HG02623 (cell line): Measurements from ENCODE around the gene OOEP.
"Not testable (repeated sequence)": the region's sequence is repeated elsewhere in the genome, so short reads cannot be mapped to it uniquely, and the experiment has no call there.

Experiments
- ATAC-seq: cut with Tn5 transposase; IDR thresholded peaks from one replicate; pipeline ENCODE4 v1.9.1; 2021; ENCODE audit warnings: moderate library complexity; ENCODE audit not compliant: unreplicated experiment

OOEP gene

GRCh38 chr6:73369563-73369962 lies at the start of gene OOEP:
TSS of gene OOEP (minus strand) at chr6:73369897. CDS start at chr6:73369792, 105 bp downstream.
- ATAC-seq, result no peak

GRCh38 chr6:73418081-73418741 lies 48.5 kb upstream of the OOEP start:
- no peak for ATAC-seq

GRCh38 chr6:73413102-73413501 lies 43.4 kb upstream of the OOEP start:
- ATAC-seq, result no peak

- ATAC-seq, result no peak
Measured at GRCh38 chr6:73409395-73409794, 39.7 kb upstream of the OOEP start.

- ATAC-seq, result no peak
Measured at GRCh38 chr6:73400656-73401055, 31.0 kb upstream of the OOEP start.

- ATAC-seq, result no peak
Measured at GRCh38 chr6:73395875-73396274, 26.2 kb upstream of the OOEP start.

- ATAC-seq, result peak; percentile 43
Measured at GRCh38 chr6:73394577-73395354, 25.1 kb upstream of the OOEP start, which contains the start of gene DDX43. TSS of gene DDX43 (plus strand) at chr6:73394828. CDS start at chr6:73394906, 78 bp downstream.

DNA sequence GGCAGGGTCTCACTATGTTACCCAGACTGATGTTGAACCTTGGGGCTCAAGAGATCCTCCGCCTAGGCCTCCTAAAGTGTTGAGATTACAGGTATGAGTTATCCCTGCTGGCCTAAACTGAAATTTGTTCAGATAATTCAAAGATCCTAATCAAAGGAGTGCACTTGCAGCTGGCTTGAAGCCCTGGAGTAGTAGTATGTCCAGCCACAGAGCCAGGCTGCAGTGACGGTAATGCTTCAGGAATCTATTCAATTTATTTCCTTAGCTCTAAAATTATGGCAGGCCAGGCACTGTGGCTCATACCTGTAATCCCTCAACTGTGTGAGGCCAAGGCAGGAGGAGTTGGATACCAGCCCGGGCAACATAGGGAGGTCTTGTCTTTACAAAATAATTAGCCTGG lies 23.6 kb upstream of the OOEP start:
- no peak for ATAC-seq

GRCh38 chr6:73392188-73392587 lies 22.5 kb upstream of the OOEP start:
- ATAC-seq, result not testable (repeated sequence)

- ATAC-seq, result no peak
Measured at GRCh38 chr6:73391675-73392074, 22.0 kb upstream of the OOEP start.

DNA sequence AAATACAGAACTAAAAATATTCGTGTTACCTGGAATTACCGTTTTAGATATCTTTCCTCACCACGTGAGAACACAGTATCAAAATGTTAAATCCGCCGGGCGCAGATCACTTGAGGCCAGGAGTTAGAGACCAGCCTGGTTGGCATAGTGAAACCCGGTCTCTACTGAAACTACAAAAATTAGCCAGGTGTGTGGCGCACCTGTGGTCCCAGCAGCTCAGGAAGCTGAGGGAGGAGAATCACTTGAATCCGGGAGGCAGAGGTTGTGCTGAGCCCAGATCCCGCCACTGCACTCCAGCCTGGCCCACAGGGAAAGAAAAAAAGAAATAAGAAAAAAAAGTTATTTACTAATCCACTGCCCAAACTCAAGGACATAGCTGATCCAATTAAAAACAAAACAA lies 20.2 kb upstream of the OOEP start:
- ATAC-seq, result no peak

DNA sequence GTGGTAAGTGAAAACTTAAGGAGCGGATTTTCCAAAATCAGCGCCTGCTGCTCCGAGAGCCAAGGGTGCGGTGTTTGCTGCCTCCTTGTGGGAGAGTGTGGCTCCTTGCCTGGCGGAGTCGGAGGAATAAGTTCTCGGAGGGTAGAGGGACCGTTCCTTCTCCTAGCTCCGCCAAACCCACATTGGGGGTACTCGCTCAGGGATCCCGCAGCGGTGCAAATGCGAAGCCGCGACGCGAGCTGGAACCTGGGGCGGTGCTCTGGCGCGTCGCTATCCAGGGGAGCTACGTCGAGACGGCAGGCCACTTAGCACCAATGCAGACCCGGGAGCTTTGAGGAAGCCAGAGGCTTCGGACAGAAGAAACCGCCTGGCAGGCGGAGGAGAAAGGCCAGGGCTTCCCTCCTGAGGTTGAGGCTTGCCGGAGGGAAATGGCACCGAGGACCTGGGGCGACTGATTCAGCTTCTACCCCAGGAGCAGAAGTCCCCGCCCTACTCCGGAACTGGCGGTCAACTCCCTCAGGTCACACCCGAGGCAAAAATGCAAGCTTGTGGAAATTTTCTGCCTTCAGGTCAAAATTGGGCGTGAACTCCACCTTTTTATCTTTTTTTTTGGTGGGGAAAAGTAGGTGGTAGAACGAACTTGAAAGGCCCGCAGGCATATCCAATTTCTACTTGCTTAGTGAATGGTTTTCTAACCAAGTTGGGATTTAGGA lies 19.3 kb upstream of the OOEP start:
- peak; percentile 74 for ATAC-seq

GRCh38 chr6:73388433-73388799 lies 18.7 kb upstream of the OOEP start:
- peak; percentile 21 for ATAC-seq

- ATAC-seq, result no peak
Measured at GRCh38 chr6:73382462-73383113, 12.9 kb upstream of the OOEP start.

GRCh38 chr6:73381531-73381930 lies 11.8 kb upstream of the OOEP start:
- ATAC-seq, result not testable (repeated sequence)

DNA sequence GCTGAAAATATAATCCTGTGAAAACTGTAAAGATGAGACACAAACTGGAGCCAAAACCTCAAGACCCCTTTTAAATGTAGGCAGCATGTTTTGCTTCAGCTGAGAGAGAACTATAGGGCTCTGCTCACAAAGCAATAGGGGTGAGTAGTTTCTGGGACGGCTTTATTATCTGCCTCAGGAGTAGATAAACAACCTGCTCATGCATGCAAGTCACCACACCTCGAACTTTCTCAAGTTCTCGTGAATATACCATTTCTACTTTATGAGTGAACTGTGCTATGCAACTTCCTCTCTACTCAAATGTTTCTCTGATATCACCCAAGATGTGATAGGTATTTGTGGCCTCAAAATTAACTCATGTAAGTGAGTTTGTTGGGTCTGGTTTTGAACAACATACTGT lies 7.5 kb upstream of the OOEP start:
- ATAC-seq, result no peak

DNA sequence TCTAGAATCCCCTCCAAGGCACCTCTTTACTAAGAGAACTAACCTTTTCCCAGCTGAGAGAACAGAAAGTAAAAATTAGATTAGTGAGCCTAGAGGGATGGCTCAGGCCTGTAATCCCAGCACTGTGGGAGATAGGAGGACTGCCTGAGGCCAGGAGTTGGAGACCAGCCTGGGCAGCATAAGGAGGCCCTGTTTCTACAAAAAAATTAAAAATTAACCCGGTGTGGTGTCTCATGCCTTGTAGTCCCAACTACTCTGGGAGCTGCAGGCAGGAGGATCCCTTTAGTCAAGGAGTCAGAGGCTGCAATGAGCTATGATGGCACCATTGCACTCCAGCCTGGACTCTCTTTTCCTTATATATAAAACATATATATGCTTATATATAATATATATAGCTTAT lies 5.5 kb upstream of the OOEP start:
- ATAC-seq, result no peak

DNA sequence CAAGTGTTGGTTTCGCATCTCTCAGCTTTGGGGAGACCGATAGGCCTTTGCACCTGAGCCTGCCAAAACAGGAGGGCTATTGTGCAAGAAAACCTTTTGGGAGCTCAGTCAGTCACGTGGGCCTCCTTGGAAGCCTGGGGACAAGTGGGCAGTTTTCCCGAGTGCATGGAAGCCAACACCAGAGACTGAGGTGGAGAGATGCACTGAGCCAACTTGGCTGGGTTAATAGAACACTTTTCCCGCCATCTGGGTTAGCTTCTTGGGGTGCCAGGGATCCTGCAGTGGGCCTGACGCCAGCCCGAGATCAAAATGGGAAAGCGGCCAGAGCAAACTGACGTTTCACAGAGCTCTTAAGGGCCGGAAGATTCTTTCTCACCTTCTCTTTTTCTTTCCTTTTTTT lies 2.8 kb upstream of the OOEP start:
- ATAC-seq, result no peak

GRCh38 chr6:73371984-73372383 lies 2.3 kb upstream of the OOEP start:
- ATAC-seq, result no peak

GRCh38 chr6:73369157-73369556 lies 540 bp downstream of the OOEP start:
- no peak for ATAC-seq

DNA sequence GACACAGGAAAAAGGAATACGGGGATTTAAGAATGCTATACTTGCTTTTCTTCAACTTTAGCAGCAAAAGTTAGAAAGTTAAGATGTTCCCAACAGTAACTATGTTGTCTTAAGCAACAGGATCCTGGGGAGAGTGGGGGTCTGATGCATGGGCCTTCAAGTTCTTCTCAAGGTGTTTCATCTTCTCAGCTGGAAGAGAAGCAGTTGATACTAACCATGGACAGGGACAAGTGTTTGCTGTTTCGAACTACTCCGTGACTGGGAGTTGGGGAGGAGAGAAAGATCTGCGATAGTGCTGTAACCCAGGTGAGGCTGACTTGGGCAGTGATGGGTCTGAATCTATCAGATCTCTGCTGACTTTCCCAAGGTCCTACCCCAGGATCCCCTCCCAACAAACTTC lies 1.0 kb downstream of the OOEP start:
- ATAC-seq, result no peak
